Stimulated activated CD8-positive, alpha-beta memory T cell treated with anti-CD3 and anti-CD28 coated beads, Interleukin-7, amount 100 ng/mL, for 1 hour (primary cell): Measurements from ENCODE around the gene COL11A2.
A peak's percentile ranks its signal among the peaks of the same experiment; 100 is the strongest.

Experiments used
- DNase-seq, 2 donors: peaks; one replicate each; pipeline ENCODE4 v3.0.0-alpha.2; 2020; ENCODE audit warnings: low read depth in 2 of 2

The COL11A2 gene

DNA sequence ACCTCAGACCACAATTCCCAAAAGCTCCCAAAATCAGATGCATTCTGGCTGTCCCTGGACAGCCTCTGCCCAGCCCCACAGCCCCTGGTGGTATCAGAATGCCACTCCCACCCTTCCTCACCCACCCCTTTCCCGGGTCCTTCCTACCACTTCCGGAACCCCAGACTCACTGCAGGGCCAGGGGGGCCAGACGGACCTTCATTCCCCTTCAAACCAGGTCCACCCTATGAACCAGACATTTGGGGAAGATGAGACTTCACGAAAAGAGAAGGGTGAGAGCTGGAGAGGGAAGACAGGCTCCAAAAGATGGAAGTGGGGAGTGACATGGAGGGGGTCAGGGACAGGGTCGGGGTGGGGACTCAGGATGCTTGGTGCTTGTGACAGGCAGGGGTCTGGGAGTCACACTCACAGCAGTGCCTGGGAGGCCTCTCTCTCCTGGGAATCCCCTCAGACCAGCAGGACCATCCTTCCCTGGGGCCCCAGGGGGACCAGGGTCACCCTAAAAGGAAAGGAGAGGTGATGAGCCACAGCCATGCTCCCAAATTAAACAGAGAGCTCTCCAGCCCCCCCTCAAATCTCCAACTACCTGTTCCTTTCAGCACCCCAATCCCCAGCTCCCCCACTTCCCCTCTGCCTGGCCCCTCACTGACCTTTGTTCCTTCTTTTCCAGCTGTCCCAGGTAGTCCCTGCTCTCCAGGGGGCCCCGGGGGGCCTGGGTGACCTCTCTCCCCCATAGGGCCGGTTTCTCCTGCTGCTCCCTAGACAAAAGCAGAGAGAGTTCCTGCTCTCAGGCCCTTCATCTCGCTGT, 20.2 kb downstream of the COL11A2 start:
- DNase-seq: no peak

DNA sequence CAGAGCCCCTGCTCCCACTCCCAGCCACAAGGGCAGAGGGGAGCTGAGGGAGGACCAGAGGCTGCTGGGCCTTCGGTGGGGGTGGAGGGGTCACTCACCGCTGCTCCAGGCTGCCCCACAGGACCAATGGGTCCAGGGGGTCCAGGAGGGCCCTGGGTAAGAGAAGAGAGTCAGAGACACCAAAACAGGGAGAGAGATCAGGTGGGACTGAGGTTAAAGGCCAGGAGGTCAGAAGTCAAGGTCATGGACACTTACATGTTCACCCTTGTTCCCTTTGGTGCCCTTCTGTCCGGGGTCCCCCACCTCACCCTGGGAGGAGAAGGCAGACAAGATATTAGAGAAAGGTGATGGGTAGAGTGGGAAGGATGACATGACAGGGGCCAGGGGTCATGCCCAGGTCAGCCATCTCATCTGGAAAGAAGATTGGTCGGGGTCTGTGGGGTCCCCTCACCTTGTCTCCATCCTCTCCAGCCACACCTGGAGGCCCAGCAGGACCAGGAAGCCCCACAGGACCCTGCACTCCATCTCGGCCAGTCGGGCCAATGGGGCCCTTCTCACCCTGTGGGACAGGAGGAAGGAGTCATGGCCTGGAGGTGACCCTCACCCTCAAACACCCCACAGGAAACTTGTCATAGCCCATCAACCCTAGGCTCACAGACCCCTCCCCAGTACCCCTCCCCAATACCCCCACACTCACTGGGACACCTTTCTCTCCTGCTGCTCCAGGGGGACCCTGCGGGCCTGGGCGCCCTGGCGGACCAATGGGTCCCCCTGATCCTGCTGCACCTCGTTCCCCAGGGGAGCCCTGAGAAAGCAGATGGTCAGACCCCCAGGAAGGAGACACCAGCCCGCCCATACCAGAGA, 21.0 kb downstream of the COL11A2 start:
- no peak for DNase-seq

DNA sequence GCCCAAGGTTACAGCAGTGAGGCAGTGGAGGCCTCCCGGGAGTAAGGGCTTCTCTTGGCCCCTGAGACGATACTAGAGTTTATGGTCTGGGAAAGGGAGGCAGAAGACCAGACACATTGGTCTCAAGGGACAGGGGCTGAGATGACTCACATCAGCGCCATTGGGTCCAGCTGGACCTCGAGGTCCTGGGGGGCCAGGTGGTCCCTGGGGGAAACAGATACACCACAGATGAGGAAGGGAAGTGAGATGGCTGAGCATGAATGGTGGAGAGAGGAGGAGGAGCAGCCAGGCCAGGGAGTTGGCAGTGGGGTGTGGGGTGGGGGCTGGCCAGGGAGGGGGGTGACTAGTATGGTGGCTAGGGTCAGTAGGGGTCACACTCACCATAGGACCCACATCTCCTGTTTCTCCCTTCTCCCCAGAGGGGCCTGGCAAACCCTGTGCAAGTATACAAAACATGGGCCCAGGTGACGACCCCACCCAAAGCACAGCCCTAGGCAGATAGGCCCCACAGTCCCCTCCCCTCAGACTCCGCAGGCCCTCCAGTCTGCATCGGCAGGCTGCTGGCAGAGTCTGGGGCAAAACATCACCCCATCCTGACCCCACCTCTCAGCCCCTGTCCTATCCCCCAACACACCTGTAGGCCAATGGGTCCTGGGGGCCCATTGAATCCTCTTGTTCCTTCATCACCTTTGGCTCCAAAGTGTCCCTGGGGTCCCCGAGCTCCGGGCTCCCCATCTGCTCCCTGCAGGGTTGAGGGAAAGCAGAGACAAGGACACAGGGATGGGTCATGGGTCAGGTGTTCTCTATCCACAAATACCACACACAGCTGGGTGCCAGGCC, 21.9 kb downstream of the COL11A2 start:
- no peak for DNase-seq

DNA sequence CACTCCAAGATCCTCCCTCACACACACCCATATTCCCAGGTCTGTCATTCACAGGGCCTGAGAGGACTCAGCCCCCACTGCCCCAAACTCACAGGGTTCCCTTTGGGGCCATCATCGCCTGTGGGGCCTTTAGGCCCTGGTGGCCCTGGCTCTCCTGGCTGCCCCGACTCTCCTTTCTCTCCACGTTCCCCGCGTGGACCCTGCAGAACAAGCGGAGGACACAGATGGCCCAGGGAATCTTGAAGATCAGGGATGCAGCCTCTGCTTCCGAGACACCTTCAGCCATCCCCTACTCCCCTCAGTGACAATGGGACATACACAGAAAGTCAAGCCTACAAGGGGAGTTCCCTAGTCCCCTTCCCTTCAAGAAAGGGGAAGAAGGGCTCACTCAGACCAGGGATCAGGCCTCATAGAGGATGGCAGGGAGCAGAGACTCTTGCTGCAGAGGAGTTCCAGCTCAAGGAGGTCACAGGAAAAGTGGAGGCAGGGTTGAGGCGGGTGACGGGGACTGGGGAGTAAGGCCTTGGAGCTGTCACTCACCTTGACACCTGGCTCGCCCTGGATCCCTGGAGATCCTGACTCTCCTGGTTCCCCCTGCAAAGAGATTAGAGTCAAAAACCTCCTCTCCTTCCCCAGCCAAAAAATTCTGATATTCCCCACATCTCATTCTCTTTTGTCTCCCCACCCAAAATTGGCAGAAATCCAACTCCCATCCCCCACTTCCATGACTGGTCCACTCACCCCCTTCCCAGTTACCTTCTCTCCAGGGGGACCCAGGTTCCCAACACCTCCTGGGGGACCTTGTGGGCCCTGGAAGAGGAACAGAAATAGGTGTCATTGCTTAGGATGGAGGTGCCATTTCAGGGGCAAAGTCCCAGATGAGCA, 22.7 kb downstream of the COL11A2 start:
- no peak for DNase-seq

DNA sequence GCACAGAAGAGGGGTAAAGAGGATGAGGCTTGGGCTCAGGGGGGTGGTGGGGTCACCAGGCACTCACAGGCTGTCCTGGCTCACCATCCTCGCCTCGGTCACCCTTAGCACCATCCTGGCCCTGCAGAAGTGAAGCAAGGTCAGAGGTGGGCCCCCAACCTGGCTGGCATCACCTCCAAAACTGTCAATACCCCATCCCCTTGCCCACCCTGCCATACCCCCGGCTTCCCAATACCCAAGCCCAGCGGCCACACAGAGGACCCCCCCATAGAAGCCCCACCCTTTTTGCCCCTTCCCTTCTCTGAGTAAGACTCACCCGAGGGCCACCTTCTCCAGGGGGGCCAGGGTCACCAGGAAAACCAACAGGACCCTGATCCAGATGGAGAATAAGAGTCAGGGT, 23.6 kb downstream of the COL11A2 start:
- DNase-seq: no peak

DNA sequence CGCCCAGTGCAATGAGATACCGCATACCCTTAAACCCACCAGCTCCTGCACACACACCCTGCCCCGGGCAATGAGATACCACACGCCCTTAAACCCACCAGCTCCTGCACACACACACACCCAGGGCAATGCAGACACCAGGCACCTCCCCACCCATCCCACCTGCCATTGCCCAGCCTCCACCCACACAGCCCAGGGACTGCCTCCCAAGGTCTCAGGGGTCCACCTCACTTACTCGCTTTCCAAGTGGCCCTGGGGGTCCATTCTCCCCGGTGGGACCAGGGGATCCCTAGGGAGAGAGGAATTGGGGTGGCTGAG, 24.0 kb downstream of the COL11A2 start:
- DNase-seq: no peak

DNA sequence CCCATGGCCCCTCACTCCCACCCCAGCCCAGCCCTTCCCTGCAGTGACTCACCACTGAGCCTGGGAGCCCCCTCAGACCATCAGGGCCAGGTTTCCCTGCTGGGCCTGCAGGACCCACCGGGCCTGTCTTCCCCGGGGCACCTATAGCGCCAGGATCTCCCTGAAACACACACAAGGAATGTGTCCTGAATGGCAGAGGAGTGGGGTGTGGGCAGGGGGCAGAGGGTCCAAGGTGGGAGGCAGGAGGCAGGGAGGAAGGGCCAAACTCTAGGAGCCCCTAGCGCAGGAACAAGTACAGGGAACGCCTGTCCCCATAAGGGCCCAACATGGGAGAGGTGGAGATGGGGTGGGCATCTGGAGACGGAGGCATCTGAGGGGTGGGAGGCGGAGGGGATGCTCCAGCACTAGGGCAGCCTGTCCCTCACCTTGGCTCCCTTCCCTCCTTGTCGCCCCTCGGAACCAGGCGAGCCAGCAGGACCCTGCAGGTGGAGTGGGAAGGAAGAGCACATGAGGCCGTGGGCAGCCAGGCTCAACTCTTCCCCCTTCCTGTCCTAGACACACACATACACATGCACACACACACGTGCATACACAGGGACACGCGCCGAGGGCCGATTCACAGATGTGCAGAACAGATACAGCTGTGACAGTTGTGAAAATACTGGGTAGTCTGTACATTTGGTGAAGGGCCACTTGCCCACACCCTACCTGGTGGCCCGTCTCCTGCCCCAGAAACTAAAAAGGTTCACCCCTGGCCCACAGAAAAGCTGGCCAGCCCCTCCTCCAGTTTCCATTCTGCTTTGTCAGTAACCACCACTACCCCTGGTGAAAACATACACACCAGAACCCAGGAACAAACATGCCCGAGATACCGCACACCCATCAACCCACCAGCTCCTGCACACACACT, 24.6 kb downstream of the COL11A2 start:
- DNase-seq: no peak

DNA sequence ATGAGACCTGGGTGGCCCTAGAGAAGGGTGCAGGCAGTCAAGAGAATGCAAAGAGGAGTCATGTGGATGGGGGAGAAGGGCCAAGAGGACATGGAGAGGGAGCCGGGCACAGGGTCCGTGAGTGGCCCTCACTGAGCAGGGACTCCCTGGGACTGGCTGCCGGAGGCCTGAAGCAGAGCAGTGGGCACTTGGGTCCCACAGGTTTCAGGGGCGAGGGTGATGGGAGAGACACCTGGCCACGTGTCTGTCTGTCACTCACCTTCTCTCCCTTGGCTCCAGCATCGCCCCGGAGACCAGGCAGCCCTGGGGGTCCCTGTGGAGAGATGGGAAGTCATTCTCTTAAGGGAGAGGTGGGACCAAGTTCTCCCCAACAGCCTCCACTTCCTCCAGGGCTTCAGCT, 25.5 kb downstream of the COL11A2 start:
- no peak for DNase-seq

DNA sequence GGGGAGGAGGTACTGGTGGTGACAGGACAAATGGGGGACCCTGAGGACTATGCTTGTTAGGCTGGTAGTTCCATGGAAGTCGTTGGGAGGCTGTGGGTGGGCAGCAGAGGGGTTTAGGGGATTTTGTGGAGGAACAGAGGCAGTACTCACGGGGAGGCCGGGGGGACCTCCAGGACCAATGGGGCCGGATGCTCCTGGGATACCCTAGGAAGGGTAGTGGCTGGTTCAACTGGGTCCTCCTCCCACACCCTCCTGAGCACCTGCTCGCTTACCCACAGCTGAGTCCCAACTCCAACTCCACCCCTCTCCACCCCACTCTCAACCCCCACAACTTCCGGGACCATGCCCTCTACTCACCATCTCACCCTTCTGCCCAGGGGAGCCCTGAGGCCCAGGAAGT, 25.9 kb downstream of the COL11A2 start:
- DNase-seq: no peak

DNA sequence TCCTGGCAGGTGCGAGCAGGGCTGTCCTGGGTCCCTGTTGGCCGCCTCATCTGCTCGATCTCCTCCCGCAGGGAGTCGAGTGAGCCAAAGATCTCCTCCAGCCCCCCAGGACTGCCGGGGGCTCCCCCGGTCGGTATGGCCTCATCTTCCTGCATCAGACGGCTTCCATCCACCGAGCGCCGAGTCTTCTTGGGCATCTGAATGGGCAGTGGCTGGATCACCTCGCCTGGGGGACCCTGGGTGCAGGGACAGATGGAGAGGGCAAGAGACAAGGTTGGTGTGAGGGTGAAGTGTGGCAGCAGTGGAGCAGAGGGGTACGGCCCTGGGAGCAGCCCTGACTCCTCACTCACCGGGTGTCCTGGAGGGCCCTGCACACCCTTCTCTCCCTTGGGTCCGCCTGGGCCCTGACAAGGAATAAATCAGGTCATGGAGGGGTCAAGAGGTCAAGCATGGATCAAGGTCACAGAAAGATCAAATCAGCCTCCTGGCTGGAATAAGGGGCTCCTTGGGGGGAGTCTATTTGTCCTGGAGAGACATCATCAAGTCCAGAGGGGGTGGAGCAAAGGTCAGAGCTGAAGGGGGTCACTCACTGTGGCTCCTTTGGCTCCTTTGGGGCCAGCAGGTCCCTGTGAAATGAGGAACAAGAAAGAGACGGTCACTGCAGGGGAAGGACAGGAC, 26.5 kb downstream of the COL11A2 start:
- no peak for DNase-seq

DNA sequence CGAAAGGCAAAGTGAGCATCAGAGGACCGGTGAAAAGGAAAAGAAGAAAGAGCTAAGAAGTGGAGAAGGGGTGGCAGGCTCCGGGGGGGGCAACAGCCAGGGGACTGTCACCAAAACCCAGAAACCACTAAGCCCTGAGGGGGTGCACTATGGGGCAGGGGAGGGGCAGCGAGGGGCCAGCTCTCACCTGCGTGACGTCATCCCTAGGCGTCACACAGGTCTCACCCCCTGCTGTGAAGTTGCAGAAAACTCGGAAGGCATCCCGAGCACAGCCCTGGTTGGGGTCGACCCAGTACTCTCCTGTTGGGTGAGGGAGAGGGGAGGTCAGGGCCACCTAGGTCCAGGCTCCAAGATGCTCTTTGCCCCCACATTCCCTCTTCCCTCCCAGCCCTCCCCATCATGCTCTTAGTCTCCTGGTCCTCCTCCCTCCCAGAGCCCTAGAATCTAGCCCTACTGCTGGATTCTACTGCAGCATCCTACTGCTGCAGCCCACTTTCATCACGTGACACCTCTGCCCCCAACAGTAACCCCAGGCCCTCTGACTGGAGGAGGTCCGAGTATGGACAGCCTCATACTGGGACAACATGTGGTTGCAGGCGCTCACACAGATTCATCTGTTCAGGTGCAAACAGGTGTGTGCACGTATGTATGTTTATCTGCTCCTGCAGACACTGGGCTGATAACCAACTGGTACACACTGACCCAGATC, 27.4 kb downstream of the COL11A2 start:
- no peak for DNase-seq

DNA sequence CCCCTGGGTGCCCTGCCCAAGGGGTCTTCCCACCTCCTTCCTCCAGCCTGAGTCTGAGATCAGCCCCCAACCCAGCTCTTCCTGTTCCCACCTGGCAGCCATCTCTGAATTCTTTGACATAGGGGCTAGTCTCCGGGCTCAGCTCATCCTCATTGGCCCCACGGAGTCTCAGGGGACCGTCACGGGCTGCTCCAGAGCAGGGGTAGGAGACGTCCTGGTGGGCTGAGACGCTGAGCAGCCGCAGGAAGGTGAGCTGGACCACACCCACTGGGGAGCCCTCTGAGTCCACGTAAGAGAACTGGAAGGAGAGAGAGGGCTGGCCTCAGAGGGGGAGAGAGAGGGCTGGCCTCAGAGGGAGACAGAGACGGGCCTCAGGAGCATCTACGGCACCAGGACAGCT, 28.1 kb downstream of the COL11A2 start:
- no peak for DNase-seq

DNA sequence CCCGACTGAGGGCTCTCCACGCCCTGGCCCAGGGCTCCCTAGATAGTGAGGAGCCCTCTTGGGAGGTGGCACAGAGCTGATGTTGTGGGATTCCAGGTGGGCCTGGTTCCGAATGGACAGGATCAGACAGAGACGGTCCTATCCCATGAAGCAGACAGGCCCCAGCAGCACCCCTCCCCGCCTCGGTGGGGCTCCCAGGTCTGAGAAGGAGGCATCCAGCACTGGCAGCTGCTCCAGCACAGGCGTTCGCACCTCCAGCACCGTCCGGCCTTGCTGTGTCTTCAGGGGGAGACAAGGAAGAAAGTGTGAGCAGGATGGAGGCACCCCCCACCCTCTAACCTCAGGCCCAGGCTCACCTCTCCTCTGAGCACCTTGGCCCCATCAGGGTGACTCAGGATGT, 28.7 kb downstream of the COL11A2 start:
- no peak for DNase-seq

DNA sequence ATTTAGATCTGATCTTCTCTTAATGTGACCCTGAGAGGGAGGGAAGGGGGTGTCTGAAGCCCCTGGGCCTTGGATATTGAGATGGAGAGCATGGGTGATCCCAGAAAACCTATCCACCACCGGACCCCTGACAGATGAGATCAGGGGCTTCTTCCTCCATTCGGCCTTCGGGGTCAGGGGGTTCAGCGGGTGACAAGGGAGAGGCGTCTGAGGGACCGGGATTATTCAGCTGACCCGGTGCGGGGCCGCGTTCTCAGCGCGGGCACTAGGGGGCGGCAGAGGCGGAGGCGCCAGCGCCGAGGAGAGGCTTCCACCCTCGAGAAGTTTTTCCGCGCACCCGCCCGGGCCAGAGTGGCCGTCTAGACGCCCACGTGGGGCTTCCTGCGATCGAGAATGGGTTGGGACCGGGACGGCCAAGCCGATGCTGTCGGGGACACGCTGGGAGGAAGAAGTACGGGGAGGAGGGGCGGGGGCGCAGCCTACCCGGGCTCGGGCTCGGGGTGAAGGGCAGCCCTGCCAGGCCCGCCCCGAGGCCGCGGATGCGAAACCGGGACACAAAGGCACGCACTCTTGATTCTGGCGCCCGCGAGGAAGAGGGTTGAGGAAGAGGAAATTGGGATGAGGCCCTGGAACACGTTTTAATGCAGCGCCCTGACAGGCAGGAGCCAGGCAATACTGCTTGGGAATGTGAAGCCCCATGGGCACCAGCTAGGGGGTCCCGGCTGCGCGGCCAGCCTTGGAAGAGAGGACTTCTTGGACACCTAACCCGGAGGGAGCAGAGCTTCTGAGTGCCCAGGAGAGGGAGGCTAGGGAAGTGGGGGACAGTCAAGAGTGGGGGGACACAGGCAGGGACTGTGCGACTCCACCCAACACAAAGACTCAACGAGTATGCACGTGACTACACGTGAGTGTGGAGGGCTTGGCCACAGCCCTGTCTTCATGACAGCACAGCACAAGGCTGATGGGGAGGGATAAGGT, 30.6 kb downstream of the COL11A2 start:
- peak; percentile 77 for DNase-seq

DNA sequence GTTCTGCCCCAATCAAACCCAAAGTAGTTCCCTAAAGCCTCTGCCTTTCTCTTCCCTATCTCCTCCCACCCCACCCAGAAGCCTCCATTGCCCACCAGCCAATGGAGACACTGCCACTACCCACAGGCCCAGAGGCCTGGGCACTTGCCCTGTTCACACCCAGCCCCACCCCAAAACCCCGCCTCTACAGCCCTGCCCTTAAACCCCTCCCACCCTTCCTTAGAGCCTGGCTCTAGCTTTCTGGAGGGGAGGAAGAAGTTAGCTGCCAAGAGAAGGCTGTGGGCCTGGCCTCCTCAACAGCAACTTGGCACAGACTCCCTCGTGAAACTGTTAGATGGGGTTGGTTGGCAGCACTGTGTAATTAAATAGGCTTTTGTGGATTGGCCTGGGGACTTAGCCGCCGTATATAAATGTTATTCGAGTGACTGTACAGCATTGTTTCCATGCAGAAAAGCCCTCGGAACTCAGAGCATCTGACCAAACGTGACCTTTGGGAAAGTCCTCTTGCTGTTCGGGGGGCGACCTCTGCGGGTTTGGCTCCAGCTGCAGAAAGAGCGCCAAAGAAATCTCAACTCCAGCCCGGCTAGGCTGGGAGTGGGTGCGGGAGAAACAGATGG, 31.4 kb downstream of the COL11A2 start:
- DNase-seq: no peak

DNA sequence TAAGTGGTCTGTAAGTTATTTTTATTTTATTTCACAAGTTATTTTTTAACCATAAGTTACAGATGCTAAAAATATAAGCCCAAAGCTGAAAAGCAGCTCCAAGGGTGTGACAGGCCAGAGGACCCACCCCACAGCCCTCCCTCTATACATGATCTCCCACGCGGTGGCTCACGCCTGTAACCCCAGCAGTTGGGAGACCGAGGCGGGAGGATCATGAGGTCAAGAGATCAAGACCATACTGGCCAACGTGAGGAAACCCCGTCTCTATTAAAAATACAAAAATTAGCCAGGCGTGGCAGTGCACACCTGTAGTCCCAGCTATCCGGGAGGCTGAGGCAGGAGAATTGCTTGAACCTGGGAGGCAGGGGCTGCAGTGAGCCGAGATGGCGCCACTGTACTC, 32.2 kb downstream of the COL11A2 start:
- DNase-seq: no peak

DNA sequence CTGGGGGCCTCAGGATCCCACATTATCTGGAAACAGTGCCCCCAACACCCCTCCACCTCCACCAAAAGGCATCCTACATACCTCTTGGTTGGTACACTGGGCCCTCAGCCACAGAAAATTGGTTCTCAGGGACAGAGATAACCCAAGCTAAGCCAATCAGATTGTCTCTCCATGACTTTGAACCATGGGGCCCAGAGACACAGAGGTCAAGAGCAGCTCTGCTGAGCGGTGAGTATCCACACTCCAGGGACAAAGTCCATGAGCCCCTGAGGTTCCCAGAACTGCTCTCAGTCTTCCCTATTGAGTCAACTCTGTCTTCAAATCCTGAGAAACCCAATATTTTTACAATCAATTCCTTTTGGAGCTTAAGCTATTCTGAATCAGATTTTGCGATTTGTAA, 35.3 kb downstream of the COL11A2 start:
- no peak for DNase-seq
